Cardiac fibroblast (primary cell): ENCODE measurements around the gene PPTC7.
A peak's percentile ranks its signal among the peaks of the same experiment; 100 is the strongest.
"Not testable (repeated sequence)": the region's sequence is repeated elsewhere in the genome, so short reads cannot be mapped to it uniquely, and the experiment has no call there.

ENCODE experiments used
- DNase-seq, 2 donors: peaks; one replicate each; pipeline versions ENCODE4 v3.0.0 to v3.0.0-alpha.2; 2010; ENCODE audit warnings: low read depth in 2 of 2
- H3K4me3 ChIP-seq, 2 donors: replicated peaks in 1 of 2; 1 replicate in 1 of 2; 2 replicates in 1 of 2; pipeline ENCODE4 v1.5.1; 2011; ENCODE audit warnings: low read depth in 2 of 2, low read length in 2 of 2, mild to moderate bottlenecking in 2 of 2, moderate library complexity in 1 of 2
- CTCF ChIP-seq: IDR thresholded peaks from one replicate; pipeline ENCODE4 v1.5.1; 2011; ENCODE audit warnings: low read depth, mild to moderate bottlenecking, low read length, inconsistent platforms

Gene PPTC7

DNA sequence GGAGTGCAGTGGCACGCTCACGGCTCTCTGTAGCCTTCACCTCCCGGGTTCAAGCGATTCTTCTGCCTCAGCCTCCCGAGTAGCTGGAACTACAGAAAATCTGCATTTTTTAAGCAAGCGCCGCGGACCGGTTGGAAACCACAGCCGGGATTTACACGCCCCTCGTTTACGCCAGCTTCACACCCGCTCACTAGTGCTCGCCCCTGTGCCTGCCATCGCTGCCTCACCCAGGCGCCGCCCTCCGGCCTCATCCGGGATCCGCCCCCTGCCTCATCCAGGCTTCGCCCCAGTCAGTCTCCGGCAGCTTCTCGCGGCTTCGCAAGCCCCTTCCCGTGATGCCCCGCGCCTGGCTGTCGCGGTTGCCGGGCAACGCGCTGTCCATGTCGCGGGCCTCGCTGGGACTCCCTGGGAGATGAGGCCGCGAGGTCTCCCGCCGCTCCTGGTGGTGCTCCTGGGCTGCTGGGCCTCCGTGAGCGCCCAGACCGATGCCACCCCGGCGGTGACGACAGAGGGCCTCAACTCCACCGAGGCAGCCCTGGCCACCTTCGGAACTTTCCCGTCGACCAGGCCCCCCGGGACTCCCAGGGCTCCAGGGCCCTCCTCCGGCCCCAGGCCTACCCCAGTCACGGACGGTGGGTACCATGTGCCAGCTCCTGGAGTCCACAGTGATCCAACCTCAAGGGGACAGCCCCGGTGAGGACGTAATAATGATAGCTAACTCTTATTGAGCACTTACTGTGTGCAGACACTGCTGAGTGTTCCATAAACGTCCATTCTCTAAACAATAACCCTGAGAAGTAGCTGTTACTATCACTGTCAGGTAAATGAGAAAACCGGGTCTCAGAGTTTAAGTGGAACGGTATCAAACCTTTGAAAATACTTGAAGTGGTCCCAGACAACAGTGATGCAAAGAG lies 30.9 kb upstream of the PPTC7 start, which contains the start of gene TCTN1:
Gene TCTN1 (plus strand): TSS at position 359 of the 914 bp plus-strand sequence. CDS start 54 bp downstream, at position 413.
- peak within 1 kb of the TSS; percentile 79 to 81 for H3K4me3 ChIP-seq
- no peak for TF ChIP-seq CTCF
- DNase-seq: peak; percentile 93 to 96

DNA sequence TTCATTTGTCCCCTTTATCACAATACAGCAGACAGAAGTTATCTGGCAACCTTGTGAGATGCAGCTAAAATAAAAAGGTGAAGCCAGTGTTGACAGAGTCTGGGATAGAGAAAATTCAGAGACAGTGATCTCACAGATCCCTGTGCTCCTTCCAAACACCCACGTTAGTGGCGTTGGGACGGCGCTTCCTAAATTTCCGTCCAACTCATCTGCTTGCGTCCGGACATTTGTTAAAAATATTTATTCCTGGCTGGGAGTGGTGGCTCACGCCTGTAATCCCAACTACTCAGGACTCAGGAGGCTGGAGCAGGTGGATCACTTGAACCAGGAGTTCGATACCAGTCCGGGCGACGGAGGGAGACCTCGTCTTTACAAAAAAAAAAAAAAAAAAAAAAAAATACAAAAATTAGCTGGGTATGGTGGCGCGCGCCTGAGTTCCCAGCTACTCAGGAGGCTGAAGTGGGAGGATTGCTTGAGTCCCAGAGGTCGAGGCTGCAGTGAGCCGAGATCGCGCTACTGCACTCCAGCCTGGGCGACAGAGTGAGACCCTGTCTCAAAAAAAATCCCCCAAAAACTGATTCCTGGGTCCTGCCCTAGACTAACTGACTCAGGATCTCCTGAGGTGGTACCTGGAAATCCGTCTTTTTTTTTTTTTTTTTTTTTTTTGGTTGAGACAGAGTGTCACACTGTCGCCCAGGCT lies 30.1 kb upstream of the PPTC7 start:
- TF ChIP-seq CTCF: no peak
- no peak for DNase-seq

GRCh38 chr12:110606253-110606611 lies 23.1 kb upstream of the PPTC7 start:
- H3K4me3 ChIP-seq: no peak overlapping the region
- no peak for DNase-seq
- no peak for TF ChIP-seq CTCF

More for the DNA sequence above, 30.1 kb upstream of the PPTC7 start:
- peak overlapping the region; percentile 79 to 81 for H3K4me3 ChIP-seq

DNA sequence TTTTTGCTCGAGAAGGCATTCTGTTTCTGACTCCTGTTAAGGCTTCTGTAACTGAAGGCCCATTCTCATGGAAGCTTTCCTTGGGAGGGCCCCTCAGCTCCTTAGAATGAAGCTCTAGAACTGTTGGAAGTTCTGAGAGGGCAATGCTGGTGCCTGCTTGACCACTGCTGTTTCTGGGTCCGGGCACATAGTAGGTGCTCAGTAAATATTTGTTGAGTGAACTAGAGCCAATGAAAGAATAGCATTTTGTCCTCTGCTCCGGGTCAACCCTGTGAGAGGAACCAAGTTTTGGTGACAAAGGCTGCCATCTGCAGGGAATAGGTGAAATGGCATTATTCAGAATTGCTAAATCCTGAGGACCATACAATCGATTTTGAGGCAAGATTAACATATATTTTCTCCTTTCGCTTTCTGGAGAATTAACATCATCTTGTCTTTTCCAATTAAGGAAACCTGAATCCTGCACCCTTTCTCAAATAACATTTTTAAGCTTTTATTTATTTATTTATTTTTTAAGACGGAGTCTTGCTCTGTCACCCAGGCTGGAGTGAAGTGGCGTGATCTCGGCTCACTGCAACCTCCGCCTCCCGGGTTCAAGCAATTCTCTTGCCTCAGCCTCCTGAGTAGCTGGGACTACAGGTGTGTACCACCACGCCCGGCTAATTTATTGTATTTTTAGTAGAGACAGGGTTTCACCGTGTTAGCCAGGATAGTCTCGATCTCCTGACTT lies 19.1 kb upstream of the PPTC7 start:
- TF ChIP-seq CTCF: peak; percentile 72

GRCh38 chr12:110600254-110600653 lies 17.1 kb upstream of the PPTC7 start:
- peak; percentile 79 to 84 for DNase-seq
- no peak overlapping the region for H3K4me3 ChIP-seq
- peak; percentile 20 for TF ChIP-seq CTCF

More for the DNA sequence above, 19.1 kb upstream of the PPTC7 start:
- H3K4me3 ChIP-seq: not testable (repeated sequence)
- DNase-seq: peak; percentile 62 to 73

DNA sequence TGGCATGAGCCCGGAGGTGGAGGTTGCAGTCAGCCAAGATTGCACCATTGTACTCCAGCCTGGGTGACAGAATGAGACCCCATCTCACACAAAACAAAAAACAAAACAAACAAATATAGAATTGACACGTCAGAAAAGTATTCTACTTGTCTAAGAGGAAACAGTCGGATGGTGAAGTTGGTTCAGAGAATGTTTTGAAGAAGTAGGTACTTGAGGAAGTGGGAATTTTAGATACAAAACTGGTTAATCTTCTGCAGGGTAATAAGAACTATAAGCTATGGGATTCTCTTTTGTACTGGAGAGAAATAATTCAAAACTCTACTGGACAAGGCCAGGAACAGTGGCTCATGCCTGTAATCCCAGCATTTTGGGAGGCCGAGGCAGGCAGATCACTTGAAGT lies 16.2 kb upstream of the PPTC7 start:
- no peak for DNase-seq
- no peak overlapping the region for H3K4me3 ChIP-seq
- TF ChIP-seq CTCF: no peak
